Upper lobe of left lung (tissue), 6 donors: ENCODE results near the gene SGCG. TPM values are rescaled to one million over a fixed set of nuclear protein-coding genes. Genes with fewer than 3 reads are reported as not detected.

Experiments used
- ATAC-seq, 2 donors: fragments of 200-7000 bp; cut with Tn5 transposase; one replicate each; pipeline ENCODE4 v1.9.1; 2022; ENCODE audit warnings: mild to moderate bottlenecking in 2 of 2, moderate library complexity in 2 of 2; ENCODE audit not compliant: low FRiP score in 2 of 2
- DNase-seq, 2 donors: peaks; one replicate each; pipeline ENCODE4 v3.0.0-alpha.2; 2019 to 2020
- H3K27ac ChIP-seq, 4 donors: fragments of 200-600 bp; sonication (generic); one replicate each; pipeline ENCODE4 v1.5.1; 2016 to 2019
- H3K27me3 ChIP-seq, 4 donors: fragments of 200-600 bp; sonication (generic); one replicate each; pipeline ENCODE4 v1.5.1; 2017 to 2019
- H3K36me3 ChIP-seq, 4 donors: fragments of 200-600 bp; sonication (generic); one replicate each; pipeline ENCODE4 v1.5.1; 2016 to 2019
- H3K4me1 ChIP-seq, 4 donors: fragments of 200-600 bp; sonication (generic); one replicate each; pipeline ENCODE4 v1.5.1; 2018 to 2019
- H3K4me3 ChIP-seq, 4 donors: fragments of 200-600 bp; sonication (generic); one replicate each; pipeline ENCODE4 v1.5.1; 2017 to 2019; ENCODE audit warnings: mild to moderate bottlenecking in 2 of 4, moderate library complexity in 1 of 4
- H3K9me3 ChIP-seq, 4 donors: fragments of 200-600 bp; sonication (generic); one replicate each; pipeline ENCODE4 v1.5.1; 2018 to 2019
- EP300 ChIP-seq, 4 donors: sonication (generic); formaldehyde crosslinking; IDR thresholded peaks; one replicate each; pipeline ENCODE4 v1.5.1; 2017; ENCODE audit warnings: antibody characterized with exemption in 4 of 4, control low read depth in 2 of 4
- POLR2A ChIP-seq, 4 donors: fragments of 450-650 bp; IDR thresholded peaks; one replicate each; pipeline ENCODE4 v1.5.1; 2016 to 2017; ENCODE audit warnings: antibody characterized with exemption in 4 of 4, mild to moderate bottlenecking in 2 of 4
- POLR2AphosphoS5 ChIP-seq, 2 donors: sonication (generic); formaldehyde crosslinking; IDR thresholded peaks; one replicate each; pipeline ENCODE4 v1.5.1; 2017; ENCODE audit warnings: antibody characterized with exemption in 2 of 2
- WGBS, 2 donors: methylation state at CpG; one replicate each; pipeline ENCODE4 v1.1.5; 2017 to 2018; 5-methylcytosine and 5-hydroxymethylcytosine counted together
- total RNA-seq, 6 donors: library from RNA; depleted of rRNA in 4 of 6; stranded (reverse); fragments of >200 nt in 4 of 6; gene quantifications; one replicate each; pipeline versions ENCODE4 v1.1.0 to v1.2.1, GENCODE V29; 2016 to 2021
- TF ChIP-seq, protein P1 (sequence below), 6 experiments: fragments of 450-650 bp in 4 of 6; fragments of 200-600 bp in 2 of 6; sonication (generic) in 2 of 6; IDR thresholded peaks; one replicate each; pipeline ENCODE4 v1.5.1; 2016 to 2019; ENCODE audit warnings: antibody characterized with exemption in 6 of 6
- donor health status: DM: no; HTN: no; CAD: no; lungs with moderate emphysema.
- donor health status: DM: no; HTN: yes; CAD: no; lungs with severe emphysema.

The SGCG gene
- total RNA-seq, 6 donors from 2014 or later: 1.7 to 4.6 (median 3.0) TPM; not detected in 2

DNA sequence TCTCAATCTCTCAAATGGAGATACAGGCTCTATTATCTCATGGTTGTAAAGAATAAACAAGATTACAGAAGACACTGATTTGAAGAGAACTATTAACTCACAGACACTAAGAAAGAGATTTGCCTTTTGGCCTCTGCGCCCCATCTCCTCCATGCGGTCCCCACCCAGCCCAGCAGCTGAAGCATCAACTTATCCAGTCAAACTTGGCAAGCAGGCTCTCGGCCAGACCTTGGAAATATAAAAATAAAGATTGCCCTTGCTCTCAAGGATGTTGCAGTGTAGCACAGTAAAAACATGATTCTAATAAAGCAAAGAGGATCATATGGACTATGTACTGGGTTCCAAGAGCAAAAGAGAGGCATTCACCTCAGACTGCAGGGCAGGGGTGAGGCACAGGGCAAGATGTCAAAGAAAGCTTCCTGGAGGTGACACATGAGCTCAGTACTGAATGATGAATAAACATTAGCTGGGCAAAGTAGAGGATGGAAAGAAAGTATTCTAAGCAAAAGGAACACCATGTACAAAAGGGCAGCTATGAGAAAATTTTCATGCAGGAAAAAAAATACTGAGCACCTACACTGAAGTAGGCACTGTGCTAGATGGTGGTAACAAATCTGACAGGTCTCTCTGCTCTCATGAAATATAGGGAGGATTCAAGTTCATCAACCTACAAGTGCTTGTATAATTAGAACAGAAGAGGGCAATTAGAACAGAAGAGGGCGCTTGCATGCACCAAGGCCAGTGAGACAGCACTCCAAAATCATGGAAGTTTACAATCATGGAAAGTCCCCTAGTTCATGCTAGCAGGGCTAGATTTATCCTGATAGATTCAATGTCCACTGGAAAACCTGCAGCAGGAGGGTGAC, 167.7 kb downstream of the SGCG start:
- peaks cover 0 to 31% (median 3%) of the 10 kb centered on the region in 4 donors for H3K36me3 ChIP-seq
- no peak for TF ChIP-seq EP300 (IDR thresholded peaks at IDR 0.05)
- no peak for TF ChIP-seq POLR2AphosphoS5 (IDR thresholded peaks at IDR 0.05)
- TF ChIP-seq, protein P1, sequence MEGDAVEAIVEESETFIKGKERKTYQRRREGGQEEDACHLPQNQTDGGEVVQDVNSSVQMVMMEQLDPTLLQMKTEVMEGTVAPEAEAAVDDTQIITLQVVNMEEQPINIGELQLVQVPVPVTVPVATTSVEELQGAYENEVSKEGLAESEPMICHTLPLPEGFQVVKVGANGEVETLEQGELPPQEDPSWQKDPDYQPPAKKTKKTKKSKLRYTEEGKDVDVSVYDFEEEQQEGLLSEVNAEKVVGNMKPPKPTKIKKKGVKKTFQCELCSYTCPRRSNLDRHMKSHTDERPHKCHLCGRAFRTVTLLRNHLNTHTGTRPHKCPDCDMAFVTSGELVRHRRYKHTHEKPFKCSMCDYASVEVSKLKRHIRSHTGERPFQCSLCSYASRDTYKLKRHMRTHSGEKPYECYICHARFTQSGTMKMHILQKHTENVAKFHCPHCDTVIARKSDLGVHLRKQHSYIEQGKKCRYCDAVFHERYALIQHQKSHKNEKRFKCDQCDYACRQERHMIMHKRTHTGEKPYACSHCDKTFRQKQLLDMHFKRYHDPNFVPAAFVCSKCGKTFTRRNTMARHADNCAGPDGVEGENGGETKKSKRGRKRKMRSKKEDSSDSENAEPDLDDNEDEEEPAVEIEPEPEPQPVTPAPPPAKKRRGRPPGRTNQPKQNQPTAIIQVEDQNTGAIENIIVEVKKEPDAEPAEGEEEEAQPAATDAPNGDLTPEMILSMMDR (IDR thresholded peaks at IDR 0.05): no peak
- no peak for TF ChIP-seq POLR2A (IDR thresholded peaks at IDR 0.05)

DNA sequence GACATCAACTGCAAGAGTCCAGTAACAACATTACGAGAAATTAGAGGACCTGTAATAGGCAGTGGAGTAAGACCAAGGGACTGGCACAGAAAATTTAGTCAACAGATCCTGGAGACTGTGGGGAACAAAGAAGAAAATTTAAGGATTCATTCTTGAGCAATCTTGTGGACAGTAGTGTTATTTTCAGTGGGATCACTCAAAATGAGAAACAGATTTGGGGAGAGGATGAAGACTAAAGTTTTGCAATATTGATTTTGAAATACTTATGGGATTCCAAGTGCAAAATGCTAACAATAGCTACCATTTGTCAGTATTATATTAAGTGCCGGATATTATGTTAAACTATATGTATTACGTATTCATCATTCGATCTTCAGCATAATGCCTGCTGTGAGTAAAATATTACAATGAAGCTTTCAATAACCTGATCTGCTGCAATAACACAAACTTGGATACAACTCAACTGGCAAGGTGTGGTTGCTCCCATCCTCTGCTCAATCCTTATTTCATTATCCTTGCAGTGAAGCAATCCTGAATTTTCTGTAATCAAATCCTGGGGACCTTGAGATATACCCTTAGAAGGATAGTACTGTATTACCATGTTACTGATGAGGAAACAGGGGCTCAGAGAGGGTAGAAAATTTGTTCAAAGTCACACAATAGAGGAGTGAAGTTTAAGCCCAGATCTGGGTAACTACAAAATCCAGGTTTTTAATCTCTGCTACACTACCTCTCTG, 168.6 kb downstream of the SGCG start:
- DNase-seq (no peak), ATAC-seq (peak in 1 of 2 donors; percentile 68)
- Histone ChIP-seq H3K4me3 (no peak overlapping the region), H3K27ac (no peak overlapping the region), H3K36me3 (peaks cover 0 to 36% (median 3%) of the 10 kb centered on the region in 4 donors), H3K4me1 (peaks cover 0 to 4% (median 0%) of the 10 kb centered on the region in 4 donors), H3K9me3 (no peaks in the 10 kb centered on the region), H3K27me3 (no peaks in the 10 kb centered on the region)
- TF ChIP-seq EP300 (IDR thresholded peaks at IDR 0.05) (no peak), POLR2AphosphoS5 (IDR thresholded peaks at IDR 0.05) (no peak), POLR2A (IDR thresholded peaks at IDR 0.05) (no peak)
- TF ChIP-seq, protein P1 (IDR thresholded peaks at IDR 0.05): no peak
- WGBS, 2 donors: 91 to 95% methylated on average over 4 of the region's 4 CpGs

More for the DNA sequence above, 167.7 kb downstream of the SGCG start:
- H3K27ac ChIP-seq: no peak overlapping the region
- H3K4me1 ChIP-seq: peaks cover 0 to 4% (median 0%) of the 10 kb centered on the region in 4 donors
- no peaks in the 10 kb centered on the region for H3K9me3 ChIP-seq
- no peak overlapping the region for H3K4me3 ChIP-seq
- WGBS, 2 donors: 87 to 95% methylated on average over 4 of the region's 4 CpGs
- no peak for DNase-seq
- no peaks in the 10 kb centered on the region for H3K27me3 ChIP-seq
- ATAC-seq: no peak

DNA sequence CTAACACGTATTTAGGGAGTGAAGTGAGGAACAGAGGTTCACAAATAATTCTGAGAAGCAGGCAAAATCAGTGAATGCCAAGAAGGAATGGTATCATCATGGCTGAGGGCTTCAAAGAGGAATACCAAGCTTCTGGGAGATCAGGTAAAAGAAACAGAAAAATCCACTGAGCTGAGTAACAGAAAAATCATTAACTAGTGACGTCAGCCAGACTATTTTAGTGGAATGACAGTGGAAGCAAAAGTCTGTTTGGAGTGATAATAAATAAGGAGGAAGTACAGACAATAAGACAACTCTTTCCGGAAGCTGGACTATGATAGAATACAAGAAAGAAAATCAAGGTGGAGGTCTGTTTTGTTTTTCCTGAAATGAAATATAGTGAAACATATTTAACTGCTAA, 169.2 kb downstream of the SGCG start:
- WGBS, 2 donors: 73 to 85% methylated on average over 3 of the region's 3 CpGs
- H3K36me3 ChIP-seq: peaks cover 0 to 42% (median 4%) of the 10 kb centered on the region in 4 donors

DNA sequence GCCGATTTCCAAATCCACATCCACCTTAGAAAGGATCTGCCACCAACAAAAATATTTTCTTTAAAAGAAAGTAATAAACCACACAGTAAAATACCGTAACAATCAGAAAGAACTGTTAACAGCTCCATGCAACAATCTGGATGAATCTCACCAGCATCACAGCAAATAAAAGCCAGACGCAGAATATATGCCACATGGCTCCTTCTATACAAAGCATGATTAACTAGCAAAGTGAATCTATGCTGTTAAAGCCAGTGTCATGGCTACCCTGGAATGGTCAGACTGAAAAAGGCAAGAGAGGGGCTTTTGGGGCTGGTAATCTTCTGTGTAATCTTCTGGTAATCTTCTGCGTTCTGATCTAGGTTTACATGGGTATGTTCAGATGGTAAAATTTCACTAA, 171.4 kb downstream of the SGCG start:
- Histone ChIP-seq H3K36me3 (peaks cover 0 to 53% (median 9%) of the 10 kb centered on the region in 4 donors), H3K9me3 (no peaks in the 10 kb centered on the region), H3K4me1 (peaks cover 0 to 4% (median 0%) of the 10 kb centered on the region in 4 donors), H3K27ac (no peak overlapping the region), H3K4me3 (no peak overlapping the region), H3K27me3 (no peaks in the 10 kb centered on the region)
- 70 to 71% methylated on average over 4 of the region's 4 CpGs for WGBS, 2 donors
- DNase-seq: no peak
- no peak for ATAC-seq
- TF ChIP-seq, protein P1 (IDR thresholded peaks at IDR 0.05): no peak
- no peak for TF ChIP-seq POLR2A (IDR thresholded peaks at IDR 0.05)
- no peak for TF ChIP-seq POLR2AphosphoS5 (IDR thresholded peaks at IDR 0.05)
- no peak for TF ChIP-seq EP300 (IDR thresholded peaks at IDR 0.05)

More for the DNA sequence above, 169.2 kb downstream of the SGCG start:
- no peak for DNase-seq
- Histone ChIP-seq H3K9me3 (no peaks in the 10 kb centered on the region), H3K27me3 (no peaks in the 10 kb centered on the region), H3K4me1 (peaks cover 0 to 4% (median 0%) of the 10 kb centered on the region in 4 donors), H3K4me3 (no peak overlapping the region), H3K27ac (no peak overlapping the region)
- no peak for TF ChIP-seq POLR2AphosphoS5 (IDR thresholded peaks at IDR 0.05)
- TF ChIP-seq, protein P1 (IDR thresholded peaks at IDR 0.05): no peak
- TF ChIP-seq POLR2A (IDR thresholded peaks at IDR 0.05): no peak
- TF ChIP-seq EP300 (IDR thresholded peaks at IDR 0.05): no peak
- no peak for ATAC-seq
